Fibroblast of skin of left quadriceps (primary cell): ENCODE data around the gene CNIH2.
A peak's percentile ranks its signal among the peaks of the same experiment; 100 is the strongest.
"Not testable (repeated sequence)": the region's sequence is repeated elsewhere in the genome, so short reads cannot be mapped to it uniquely, and the experiment has no call there.

Source experiments
- DNase-seq, 2 experiments: peaks; one replicate each; pipeline ENCODE4 v3.0.0-alpha.2; 2013; ENCODE audit warnings: low read depth in 2 of 2

Gene CNIH2

DNA sequence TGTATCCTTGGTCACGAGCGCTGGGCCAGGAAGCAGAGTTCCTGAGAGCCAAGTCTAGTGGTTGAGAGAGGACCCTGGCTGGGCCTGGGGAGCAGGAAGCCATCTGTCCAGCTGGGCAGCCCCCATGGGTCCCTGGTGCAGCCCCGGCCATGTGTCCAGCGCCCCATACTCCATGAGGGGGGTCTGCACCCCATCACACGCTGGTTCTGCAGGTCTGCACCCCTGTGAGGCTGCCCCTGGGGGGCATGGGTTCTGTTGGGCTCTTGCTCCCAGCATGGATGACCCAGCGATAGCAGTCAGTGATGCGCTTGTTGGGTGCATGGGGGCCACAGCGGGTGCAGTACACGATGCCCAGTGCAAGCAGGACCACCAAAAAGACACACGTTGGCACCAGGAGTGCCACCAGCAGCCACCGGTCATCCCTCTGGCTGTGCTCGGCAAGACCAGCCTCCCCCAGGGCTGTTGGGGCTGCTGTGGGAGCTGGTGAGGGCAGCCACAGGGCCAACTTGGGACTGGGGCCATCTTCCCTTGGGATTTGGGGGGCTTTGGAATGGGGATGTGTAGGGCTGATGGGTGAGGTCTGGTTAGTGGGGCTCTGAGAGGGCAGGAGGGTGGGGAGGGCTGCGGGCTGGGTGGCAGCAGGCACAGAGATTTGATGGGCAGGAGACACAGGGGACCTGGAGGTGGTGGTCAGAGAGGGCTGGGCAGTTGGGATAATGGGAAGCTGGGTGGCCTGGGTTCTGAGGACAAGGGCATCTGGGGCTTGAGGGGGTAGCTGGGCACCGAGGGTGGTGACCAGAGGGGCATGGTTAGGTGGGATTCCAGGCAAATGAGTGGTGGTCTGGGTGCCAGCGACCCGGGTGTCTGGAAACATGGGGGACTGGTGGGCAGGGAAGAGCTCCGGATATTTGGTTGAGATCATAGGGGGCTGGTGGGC, 36.9 kb downstream of the CNIH2 start:
- no peak for DNase-seq

- DNase-seq: no peak
Measured at GRCh38 chr11:66315498-66315885, 37.5 kb downstream of the CNIH2 start.

- no peak for DNase-seq
Measured at GRCh38 chr11:66315921-66316811, 38.2 kb downstream of the CNIH2 start.

GRCh38 chr11:66316849-66317251, 38.9 kb downstream of the CNIH2 start, which contains the start of gene CD248:
CD248 (minus strand) TSS chr11:66317044; CDS start chr11:66317027, 17 bp downstream.
- peak; percentile 80 to 88 for DNase-seq

GRCh38 chr11:66317322-66317722, 39.3 kb downstream of the CNIH2 start:
- DNase-seq: peak in 1 of 2 experiments; percentile 63

DNA sequence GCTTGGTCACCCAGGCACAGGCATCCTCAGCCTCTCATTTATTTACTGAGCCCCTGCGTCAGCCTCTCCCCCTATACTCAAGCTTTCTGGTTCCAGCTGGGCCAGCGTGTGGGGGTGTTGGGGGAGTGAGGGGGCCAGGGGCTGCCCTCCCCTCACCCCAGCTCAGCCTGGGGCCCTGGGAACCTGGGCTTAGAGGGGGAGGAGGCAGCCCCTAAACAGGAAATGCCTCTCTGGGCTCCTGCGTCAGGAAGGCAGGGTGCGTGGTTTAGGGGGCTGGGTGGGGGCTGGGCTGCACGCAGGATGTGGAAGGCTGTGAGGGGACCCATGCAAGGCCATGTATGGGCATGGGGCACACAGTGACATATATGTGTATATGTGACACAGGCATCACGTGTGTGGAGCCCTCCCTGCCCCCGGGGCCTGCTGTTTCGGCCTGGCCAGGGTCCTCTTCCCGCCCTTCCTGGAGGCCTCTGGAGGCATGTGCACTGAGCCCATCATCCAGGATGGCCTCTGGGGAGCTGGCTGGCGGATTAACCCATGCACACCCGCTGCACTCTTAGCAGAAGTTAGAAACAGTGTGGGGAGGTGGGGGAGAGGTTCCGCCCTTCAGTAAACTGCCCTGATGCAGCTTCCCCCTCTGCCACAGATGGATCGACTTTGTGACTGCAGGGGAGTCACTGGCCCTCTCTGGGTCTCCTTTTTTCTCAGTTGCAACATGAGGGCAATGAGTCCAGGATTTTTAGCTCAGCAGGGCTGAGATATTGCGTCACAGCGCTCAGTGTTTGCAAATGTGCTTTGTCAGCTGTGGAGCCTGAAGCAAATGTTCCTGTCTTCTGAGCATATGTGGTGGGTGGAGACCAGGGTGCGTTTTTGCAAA, 40.0 kb downstream of the CNIH2 start:
- DNase-seq: peak; percentile 84 to 87

GRCh38 chr11:66318600-66318970, 40.6 kb downstream of the CNIH2 start:
- DNase-seq: no peak

DNA sequence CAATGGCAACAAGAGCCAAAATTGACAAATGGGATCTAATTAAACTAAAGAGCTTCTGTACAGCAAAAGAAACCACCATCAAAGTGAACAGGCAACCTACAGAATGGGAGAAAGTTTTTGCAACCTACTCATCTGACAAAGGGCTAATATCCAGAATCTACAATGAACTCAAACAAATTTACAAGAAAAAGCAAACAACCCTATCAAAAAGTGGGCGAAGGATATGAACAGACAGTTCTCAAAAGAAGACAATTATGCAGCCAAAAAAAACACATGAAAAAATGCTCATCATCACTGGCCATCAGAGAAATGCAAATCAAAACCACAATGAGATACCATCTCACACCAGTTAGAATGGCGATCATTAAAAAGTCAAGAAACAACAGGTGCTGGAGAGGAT, 42.3 kb downstream of the CNIH2 start:
- not testable (repeated sequence) for DNase-seq

DNA sequence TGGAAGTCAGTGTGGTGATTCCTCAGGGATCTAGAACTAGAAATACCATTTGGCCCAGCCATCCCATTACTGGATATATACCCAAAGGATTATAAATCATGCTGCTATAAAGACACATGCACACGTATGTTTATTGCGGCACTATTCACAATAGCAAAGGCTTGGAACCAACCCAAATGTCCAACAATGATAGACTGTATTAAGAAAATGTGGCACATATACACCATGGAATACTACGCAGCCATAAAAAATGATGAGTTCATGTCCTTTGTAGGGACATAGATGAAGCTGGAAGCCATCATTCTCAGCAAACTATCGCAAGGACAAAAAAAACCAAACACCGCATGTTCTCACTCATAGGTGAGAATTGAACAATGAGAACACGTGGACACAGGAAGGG, 42.8 kb downstream of the CNIH2 start:
- not testable (repeated sequence) for DNase-seq

DNA sequence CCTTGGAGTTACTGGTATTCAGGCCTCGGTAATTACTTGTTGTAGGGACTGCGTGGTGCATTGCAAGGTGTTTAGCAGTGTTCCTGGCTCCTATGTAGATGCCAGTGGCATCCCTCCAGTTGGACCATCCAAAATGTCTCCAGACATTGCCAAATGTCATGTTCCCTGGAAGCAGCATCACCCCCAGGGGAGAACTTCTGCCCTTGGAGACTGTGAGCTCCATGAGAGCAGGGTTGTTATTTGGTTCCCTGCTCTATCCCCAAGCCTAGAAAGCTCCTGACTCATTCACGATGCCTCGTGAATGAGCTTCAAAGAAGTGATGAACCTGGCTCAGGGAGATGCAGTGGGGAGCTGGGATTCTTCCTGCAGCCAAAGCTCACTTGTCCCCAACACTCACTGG, 43.6 kb downstream of the CNIH2 start:
- no peak for DNase-seq

DNA sequence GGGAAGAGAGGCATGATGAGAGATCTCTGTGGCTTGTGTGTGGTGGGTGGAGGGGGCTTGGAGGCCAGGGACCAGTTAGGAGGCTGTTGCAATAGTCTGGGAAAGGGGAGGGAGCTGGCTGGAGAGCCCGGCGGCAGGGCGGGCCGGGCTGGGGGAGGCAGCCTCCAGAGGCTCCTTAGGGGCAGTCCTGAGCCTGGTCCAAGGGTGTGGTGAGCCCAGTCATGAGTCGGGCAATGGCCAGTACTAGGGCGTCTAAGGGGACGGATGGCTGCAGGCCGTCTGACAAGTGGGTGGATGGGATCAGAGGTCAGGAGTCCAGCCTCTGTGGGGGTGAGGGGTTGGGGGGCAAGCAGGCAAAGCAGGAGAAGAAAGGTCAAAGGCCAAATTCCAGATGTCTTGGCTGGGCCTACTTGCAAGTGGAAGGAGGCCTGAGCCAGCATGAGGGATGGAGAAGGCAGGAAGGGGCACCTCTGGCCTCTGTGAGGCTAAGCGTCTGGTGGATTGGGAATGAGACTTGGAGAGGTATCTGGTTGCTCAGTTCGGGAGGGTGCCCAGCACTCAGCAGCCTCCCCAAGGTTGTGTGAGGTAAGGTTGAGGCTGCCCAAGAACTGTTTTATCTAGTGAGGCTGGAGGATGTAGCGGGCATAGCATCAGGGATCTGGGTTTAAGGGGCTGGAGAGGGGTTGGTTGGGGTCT, 44.9 kb downstream of the CNIH2 start:
- DNase-seq: no peak

GRCh38 chr11:66323684-66324083, 45.7 kb downstream of the CNIH2 start:
- DNase-seq: no peak

GRCh38 chr11:66324664-66325063, 46.7 kb downstream of the CNIH2 start:
- no peak for DNase-seq

- DNase-seq: no peak
Measured at GRCh38 chr11:66325263-66325671, 47.3 kb downstream of the CNIH2 start.

DNA sequence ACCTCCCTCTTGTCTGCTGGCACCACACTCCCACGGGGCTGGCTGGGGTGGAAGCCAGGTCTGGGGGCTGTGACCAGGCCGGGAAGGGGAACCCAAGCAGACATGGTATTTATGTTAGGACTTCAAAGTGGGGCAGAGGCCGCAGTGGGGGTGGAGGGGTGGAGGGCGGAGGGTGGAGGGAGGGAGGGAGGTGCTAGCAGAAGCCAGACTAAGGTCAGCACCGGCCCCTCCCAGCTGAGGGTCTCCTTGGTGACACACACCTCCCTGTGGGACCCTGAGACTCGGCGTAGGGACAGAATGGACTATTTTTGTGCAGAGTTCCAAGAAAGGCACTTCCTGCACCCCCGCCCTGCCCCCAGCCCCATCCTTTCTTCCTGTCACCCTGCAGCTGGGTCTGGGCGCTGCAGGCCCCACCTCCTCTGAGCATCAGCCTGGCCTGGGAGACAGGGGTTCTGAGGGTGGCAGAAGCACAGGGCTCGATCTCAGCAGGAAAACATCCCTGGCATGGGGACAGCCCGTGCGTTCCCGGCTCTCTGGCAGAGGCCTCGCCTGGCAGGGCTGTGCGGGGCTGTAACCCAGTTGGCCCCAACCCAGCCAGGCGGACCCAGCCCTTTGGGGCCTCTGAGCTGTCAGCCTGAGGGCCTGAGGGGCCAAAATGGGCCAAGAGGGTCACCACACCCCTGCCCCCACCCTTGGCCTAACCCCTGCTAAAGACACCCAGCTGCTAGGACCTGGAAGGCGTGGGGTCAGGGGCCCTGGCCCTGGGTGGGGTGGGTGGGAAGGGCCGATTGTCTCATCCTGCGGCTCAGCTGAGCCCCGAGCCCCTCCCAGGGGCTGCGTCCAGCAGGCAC, 48.5 kb downstream of the CNIH2 start:
- no peak for DNase-seq

GRCh38 chr11:66327171-66328030, 49.4 kb downstream of the CNIH2 start:
- DNase-seq: no peak

DNA sequence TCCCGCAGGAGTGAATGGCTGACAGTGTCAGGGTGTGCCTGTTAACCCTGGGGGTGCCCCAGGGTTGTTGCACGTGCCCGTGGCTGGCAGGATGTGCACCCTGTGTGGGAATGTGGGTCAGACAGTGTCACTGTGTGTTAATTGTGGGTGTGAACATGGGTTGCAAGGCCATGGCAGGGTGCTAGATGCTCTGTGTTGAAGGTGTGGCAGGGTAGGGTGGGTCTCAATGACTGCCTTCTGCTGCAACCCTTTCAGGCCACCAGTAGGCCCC, 50.0 kb downstream of the CNIH2 start:
- no peak for DNase-seq

GRCh38 chr11:66328302-66329144, 50.5 kb downstream of the CNIH2 start:
- no peak for DNase-seq
